SK-N-MC (cell line): Measurements from ENCODE around the gene NBPF14.
"Not testable (repeated sequence)": the region's sequence is repeated elsewhere in the genome, so short reads cannot be mapped to it uniquely, and the experiment has no call there.

ENCODE experiments used
- EZH2 ChIP-seq: fragments of 200-600 bp; sonication (generic); IDR thresholded peaks from one replicate; pipeline ENCODE4 v1.6.1; 2017; ENCODE audit warnings: antibody characterized with exemption
- FOXP2 ChIP-seq: optimal IDR thresholded peaks from 2 replicates; pipeline ENCODE3; 2011; ENCODE audit warnings: mild to moderate bottlenecking, moderate library complexity; ENCODE audit not compliant: insufficient read depth; ENCODE audit errors: extremely low read length, control extremely low read depth
- POLR2AphosphoS5 ChIP-seq: IDR thresholded peaks from 2 replicates; pipeline ENCODE4 v1.6.1; 2012; ENCODE audit warnings: mild to moderate bottlenecking, low read depth, low read length, borderline replicate concordance

- TF ChIP-seq POLR2AphosphoS5, EZH2, FOXP2: not testable (repeated sequence)
These were observed 9.5 kb upstream of the NBPF14 start for GRCh38 chr1:148605266-148605665.
